A673 (cell line): ENCODE data around the gene GLB1L2. TPM values are rescaled to one million over a fixed set of nuclear protein-coding genes. Genes with fewer than 3 reads are reported as not detected.

Experiments
- BruUV-seq: library from RNA; stranded (reverse); fragments of 400-500 nt; replicated peaks from 2 replicates; lab custom pipeline; 2021; lab: Mats Ljungman, UMichigan
- CTCF ChIA-PET: fragments of 300-600 bp; sonication (Branson Sonifier 250); formaldehyde crosslinking; loops from one replicate; lab custom pipeline; 2022; ENCODE audit warnings: antibody characterized with exemption; lab: Charles Lee
- POLR2A ChIA-PET: fragments of 300-600 bp; sonication (Branson Sonifier 250); formaldehyde crosslinking; loops from one replicate; lab custom pipeline; 2022; ENCODE audit warnings: antibody characterized with exemption; ENCODE audit not compliant: low non-redundant PET; lab: Charles Lee
- DNase-seq: peaks from one replicate; pipeline ENCODE4 v3.0.0-alpha.2; 2015; ENCODE audit warnings: low spot score
- H3K27ac ChIP-seq: fragments of 200-600 bp; sonication (generic); 2 replicates; pipeline ENCODE4 v1.5.1; 2016; ENCODE audit warnings: mixed run types, low read depth, mild to moderate bottlenecking, mixed read lengths, antibody characterized with exemption, low read length; ENCODE audit not compliant: poor library complexity, severe bottlenecking
- H3K27me3 ChIP-seq: fragments of 200-600 bp; sonication (generic); replicated peaks from 2 replicates; pipeline ENCODE4 v1.6.1; 2017; ENCODE audit warnings: mixed run types, low read depth, mild to moderate bottlenecking, mixed read lengths, antibody characterized with exemption, low read length; ENCODE audit not compliant: insufficient read depth, poor library complexity
- H3K36me3 ChIP-seq: fragments of 200-600 bp; sonication (generic); 2 replicates; pipeline ENCODE4 v1.6.1; 2016; ENCODE audit warnings: mixed run types, mild to moderate bottlenecking, mixed read lengths, antibody characterized with exemption, low read length; ENCODE audit not compliant: insufficient read depth, poor library complexity, severe bottlenecking
- H3K4me1 ChIP-seq: fragments of 200-600 bp; sonication (generic); 2 replicates; pipeline ENCODE4 v1.6.1; 2017; ENCODE audit warnings: mixed run types, mild to moderate bottlenecking, mixed read lengths, antibody characterized with exemption, low read length; ENCODE audit not compliant: insufficient read depth, poor library complexity, severe bottlenecking
- H3K4me3 ChIP-seq: fragments of 200-600 bp; sonication (generic); 2 replicates; pipeline ENCODE4 v1.5.1; 2016; ENCODE audit warnings: low read depth, mixed run types, mild to moderate bottlenecking, mixed read lengths, low read length; ENCODE audit not compliant: poor library complexity, severe bottlenecking
- H3K9me3 ChIP-seq: fragments of 200-600 bp; sonication (generic); 2 replicates; pipeline ENCODE4 v1.6.1; 2016; ENCODE audit warnings: mixed run types, low read depth, mild to moderate bottlenecking, mixed read lengths, antibody characterized with exemption, low read length; ENCODE audit not compliant: poor library complexity, severe bottlenecking
- EZH2 ChIP-seq: fragments of 200-600 bp; sonication (generic); IDR thresholded peaks from 2 replicates; pipeline ENCODE4 v1.6.1; 2017; ENCODE audit warnings: borderline replicate concordance, low read depth, mild to moderate bottlenecking, mixed read lengths, antibody characterized with exemption, low read length; ENCODE audit not compliant: poor library complexity, severe bottlenecking
- intact Hi-C: fragments of 100-400 bp; cut with micrococcal nuclease; formaldehyde crosslinking; loops from one replicate; pipeline ENCODE4 v1.10.0; 2022; ENCODE audit not compliant: unreplicated experiment
- total RNA-seq: library from RNA; stranded (reverse); gene quantifications from 2 replicates; pipeline ENCODE4 v1.2.3, GENCODE V29; 2021
- TF ChIP-seq, protein P1 (sequence below): fragments of 300-800, 200-600 bp; sonication (generic); conservative IDR thresholded peaks from 2 replicates; pipeline ENCODE4 v1.5.1; 2017; ENCODE audit warnings: low read depth, mild to moderate bottlenecking, antibody characterized with exemption, low read length, moderate library complexity, mixed read lengths

Gene GLB1L2
- total RNA-seq, 1 experiment from 2014 or later, result 22.6 TPM

DNA sequence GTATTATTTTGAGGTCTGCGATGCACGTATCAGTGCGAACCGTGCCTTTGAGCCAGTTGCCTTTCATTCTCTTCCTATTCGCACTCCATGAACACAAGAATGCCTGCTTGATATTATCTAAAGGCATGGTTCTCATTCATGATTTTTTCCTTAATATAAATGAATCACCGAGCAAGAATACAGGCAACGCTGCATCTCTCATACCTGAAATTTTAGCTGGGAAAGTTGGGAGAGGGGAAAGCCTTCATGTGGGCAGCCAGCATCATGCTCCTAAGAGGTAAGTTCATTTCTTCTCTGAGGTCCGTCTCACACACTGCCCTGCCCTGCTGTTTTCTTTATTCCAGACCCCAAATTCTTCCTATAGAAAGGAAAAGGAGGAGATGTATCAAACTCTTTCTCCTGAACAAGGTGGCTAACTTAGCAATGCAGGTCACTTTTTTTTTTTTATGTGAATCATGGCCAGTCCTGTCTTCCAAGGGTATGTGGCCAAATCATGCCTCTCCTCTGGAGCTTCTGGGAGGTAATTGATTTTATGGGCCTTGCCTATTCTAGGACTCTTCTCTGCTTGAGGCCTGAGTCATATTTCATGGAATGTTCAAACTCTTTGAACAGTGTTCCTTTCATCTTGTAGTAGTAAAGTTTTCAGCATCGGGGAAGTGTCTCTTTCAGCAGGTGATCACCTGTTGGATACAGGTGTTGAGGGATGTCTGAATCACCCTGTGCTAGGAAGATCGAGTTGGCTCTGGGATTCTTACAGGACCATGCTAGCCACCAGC, 3.2 kb downstream of the GLB1L2 start:
- Histone ChIP-seq H3K9me3 (no peaks in the 10 kb centered on the region), H3K4me1 (peaks cover 10% of the 10 kb centered on the region), H3K4me3 (no peak overlapping the region), H3K27ac (no peak overlapping the region), H3K36me3 (no peaks in the 10 kb centered on the region), H3K27me3 (no peaks in the 10 kb centered on the region)
- POLR2A ChIA-PET, result no interaction called here
- BruUV-seq, result no TSS peak
- CTCF ChIA-PET, result no interaction called here
- no peak for DNase-seq
- no peak for TF ChIP-seq EZH2
- TF ChIP-seq, protein P1, sequence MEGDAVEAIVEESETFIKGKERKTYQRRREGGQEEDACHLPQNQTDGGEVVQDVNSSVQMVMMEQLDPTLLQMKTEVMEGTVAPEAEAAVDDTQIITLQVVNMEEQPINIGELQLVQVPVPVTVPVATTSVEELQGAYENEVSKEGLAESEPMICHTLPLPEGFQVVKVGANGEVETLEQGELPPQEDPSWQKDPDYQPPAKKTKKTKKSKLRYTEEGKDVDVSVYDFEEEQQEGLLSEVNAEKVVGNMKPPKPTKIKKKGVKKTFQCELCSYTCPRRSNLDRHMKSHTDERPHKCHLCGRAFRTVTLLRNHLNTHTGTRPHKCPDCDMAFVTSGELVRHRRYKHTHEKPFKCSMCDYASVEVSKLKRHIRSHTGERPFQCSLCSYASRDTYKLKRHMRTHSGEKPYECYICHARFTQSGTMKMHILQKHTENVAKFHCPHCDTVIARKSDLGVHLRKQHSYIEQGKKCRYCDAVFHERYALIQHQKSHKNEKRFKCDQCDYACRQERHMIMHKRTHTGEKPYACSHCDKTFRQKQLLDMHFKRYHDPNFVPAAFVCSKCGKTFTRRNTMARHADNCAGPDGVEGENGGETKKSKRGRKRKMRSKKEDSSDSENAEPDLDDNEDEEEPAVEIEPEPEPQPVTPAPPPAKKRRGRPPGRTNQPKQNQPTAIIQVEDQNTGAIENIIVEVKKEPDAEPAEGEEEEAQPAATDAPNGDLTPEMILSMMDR, result no peak
- intact Hi-C loops, result no loop called here

DNA sequence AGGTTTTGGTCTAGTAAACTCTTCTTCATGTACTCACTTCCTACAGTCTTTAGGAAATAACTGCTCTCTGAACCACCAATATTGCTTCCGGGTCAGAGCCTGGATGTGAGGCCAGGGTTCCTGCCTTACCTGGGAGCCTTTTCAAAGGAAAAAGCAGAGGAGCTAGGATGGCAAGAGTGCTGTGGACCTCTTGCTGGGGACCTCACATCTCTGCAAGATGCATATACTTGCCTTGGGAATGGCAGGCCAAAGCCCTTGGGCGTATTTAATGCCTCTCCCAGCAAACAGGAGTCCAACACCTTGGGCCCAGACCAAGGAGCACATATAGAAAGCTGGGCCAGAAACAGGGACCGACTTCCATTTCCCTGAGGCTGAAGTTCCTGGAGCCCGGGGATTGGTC, 5.3 kb downstream of the GLB1L2 start:
- H3K4me1 ChIP-seq, result peaks cover 6% of the 10 kb centered on the region
- H3K36me3 ChIP-seq, result no peaks in the 10 kb centered on the region
- ChIA-PET POLR2A (no interaction called here), CTCF (no interaction called here)
- H3K9me3 ChIP-seq, result no peaks in the 10 kb centered on the region
- no peaks in the 10 kb centered on the region for H3K27me3 ChIP-seq
- DNase-seq, result no peak
- TF ChIP-seq, protein P1, result no peak
- TF ChIP-seq EZH2, result no peak
- H3K27ac ChIP-seq, result no peak overlapping the region
- BruUV-seq, result no TSS peak
- intact Hi-C loops, result no loop called here
- H3K4me3 ChIP-seq, result no peak overlapping the region

DNA sequence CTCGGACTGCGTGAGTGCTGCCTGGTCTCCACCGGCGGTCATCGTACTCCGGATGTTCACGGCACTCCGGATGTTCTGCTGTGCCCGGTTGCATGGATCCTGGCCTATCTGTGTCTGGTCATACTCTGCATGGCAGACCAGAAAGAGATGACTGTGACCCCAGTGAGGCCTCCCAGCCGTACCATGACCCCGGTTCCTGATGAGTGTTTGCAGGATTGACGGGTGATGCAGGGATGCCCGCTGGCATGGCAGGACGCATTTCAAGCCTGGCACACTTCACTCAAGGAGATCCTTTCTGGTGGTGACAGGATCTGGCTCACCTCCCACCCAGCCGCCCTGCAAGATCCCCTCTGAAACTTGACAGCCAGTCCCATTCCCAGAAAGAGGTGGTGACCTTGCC, 6.3 kb downstream of the GLB1L2 start:
- Histone ChIP-seq H3K4me1 (no peaks in the 10 kb centered on the region), H3K27me3 (no peaks in the 10 kb centered on the region), H3K4me3 (no peak overlapping the region), H3K27ac (no peak overlapping the region), H3K36me3 (no peaks in the 10 kb centered on the region), H3K9me3 (no peaks in the 10 kb centered on the region)
- BruUV-seq, result no TSS peak
- DNase-seq, result no peak
- intact Hi-C loops, result no loop called here
- ChIA-PET CTCF (no interaction called here), POLR2A (no interaction called here)
- TF ChIP-seq, protein P1, result no peak
- no peak for TF ChIP-seq EZH2
